ENCODE results near the gene MS4A4E. TPM values are rescaled to one million over a fixed set of nuclear protein-coding genes. Genes with fewer than 3 reads are reported as not detected.

The MS4A4E gene
- total RNA-seq, 1 donor from 2014 or later = not detected

DNA sequence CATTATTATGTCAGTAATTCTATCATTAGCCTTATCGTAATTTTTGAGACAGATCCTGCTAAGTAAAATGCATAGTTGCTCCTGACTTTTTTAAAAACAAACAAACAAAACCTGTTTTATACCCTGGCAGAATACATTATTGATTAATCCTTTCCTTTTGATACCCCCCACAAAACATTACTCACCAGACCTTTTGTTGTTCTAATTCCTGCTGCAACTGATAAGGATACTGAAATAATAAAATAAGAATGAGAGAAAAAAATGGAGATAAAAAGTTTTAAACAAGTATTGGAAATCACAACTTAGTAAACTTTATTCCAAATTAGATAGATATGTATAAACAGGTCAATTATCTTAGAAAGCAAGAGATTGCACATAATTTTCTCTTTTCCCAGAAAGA is 28.6 kb downstream of the MS4A4E start:
- H3K4me3 Mint-ChIP-seq = no peak overlapping the region
- H3K4me1 Mint-ChIP-seq (ENCODE audit: unreplicated experiment) = no peaks in the 10 kb centered on the region
- TF ChIP-seq, protein P1, sequence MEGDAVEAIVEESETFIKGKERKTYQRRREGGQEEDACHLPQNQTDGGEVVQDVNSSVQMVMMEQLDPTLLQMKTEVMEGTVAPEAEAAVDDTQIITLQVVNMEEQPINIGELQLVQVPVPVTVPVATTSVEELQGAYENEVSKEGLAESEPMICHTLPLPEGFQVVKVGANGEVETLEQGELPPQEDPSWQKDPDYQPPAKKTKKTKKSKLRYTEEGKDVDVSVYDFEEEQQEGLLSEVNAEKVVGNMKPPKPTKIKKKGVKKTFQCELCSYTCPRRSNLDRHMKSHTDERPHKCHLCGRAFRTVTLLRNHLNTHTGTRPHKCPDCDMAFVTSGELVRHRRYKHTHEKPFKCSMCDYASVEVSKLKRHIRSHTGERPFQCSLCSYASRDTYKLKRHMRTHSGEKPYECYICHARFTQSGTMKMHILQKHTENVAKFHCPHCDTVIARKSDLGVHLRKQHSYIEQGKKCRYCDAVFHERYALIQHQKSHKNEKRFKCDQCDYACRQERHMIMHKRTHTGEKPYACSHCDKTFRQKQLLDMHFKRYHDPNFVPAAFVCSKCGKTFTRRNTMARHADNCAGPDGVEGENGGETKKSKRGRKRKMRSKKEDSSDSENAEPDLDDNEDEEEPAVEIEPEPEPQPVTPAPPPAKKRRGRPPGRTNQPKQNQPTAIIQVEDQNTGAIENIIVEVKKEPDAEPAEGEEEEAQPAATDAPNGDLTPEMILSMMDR (conservative IDR thresholded peaks at IDR 0.05) = no peak
- no peaks in the 10 kb centered on the region for H3K36me3 Mint-ChIP-seq
- no peak overlapping the region for H3K27ac Mint-ChIP-seq
- H3K27me3 Mint-ChIP-seq = peaks cover 3% of the 10 kb centered on the region
- no peaks in the 10 kb centered on the region for H3K9me3 Mint-ChIP-seq
- DNase-seq (ENCODE audit: extremely low spot score, unreplicated experiment) = no peak

DNA sequence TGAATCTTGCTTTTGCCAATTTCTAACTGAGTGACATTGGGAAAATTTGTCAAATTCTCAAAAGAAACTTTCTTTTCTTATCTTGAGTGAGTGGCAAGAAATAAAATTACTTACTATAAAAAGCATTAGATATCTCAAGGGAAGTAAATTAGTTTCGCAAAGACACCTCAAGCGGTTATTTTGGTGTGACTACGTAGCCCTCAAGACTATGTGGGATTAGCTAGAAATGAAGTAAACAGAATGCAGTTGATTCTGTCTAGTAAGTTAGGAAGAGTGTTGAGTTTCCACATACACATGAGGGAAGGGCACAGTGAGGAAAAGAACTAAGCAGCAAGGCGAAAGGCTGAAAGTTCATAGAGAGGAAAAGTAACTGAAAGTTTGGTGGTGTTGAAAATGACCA is 31.7 kb downstream of the MS4A4E start:
- Mint-ChIP-seq H3K4me1 (ENCODE audit: unreplicated experiment) (no peaks in the 10 kb centered on the region), H3K36me3 (no peaks in the 10 kb centered on the region), H3K9me3 (no peaks in the 10 kb centered on the region), H3K27ac (no peak overlapping the region), H3K4me3 (no peak overlapping the region), H3K27me3 (peaks cover 3% of the 10 kb centered on the region)
- DNase-seq (ENCODE audit: extremely low spot score, unreplicated experiment) = no peak
- TF ChIP-seq, protein P1 (conservative IDR thresholded peaks at IDR 0.05) = no peak

DNA sequence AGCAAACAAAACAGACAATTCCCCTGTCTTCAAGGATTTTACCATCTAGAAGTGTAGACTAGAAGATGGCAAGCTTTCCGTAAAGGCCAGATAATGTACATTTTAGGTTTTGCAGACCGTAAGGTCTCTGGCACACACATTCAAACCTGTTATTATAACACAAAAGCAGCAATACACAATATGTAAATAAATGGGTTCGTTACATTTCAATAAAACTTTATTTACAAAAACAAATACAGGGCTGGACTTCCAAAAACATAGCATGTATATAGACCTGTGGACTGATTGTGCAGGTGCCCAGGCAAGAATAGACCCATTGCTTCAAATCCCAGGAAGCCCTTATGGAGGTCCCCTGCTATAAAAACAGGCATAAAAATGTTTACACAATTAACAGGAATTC is 33.0 kb downstream of the MS4A4E start:
- H3K4me1 Mint-ChIP-seq (ENCODE audit: unreplicated experiment) = no peaks in the 10 kb centered on the region

DNA sequence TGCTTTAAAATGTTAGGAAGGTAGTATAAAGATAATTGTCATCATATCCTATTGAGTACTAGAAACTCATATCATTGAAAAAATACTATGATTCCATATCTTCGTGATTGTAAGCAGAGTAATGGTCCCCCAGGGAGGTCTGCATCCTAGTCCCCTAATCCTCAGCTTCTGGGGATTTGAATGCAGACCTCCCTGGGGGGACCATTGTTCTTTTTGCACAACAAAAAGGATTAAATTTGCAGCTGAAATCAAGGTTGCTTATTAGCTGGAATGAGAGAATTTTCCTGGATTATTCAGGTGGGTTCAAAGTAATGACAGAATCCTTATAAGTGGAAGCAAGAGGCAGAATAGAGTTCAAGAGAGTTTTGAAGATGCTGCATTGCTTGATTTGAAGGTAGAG is 34.0 kb downstream of the MS4A4E start:
- no peaks in the 10 kb centered on the region for H3K36me3 Mint-ChIP-seq
- no peaks in the 10 kb centered on the region for H3K9me3 Mint-ChIP-seq
- no peaks in the 10 kb centered on the region for H3K27me3 Mint-ChIP-seq
- DNase-seq (ENCODE audit: extremely low spot score, unreplicated experiment) = no peak
- no peaks in the 10 kb centered on the region for H3K4me1 Mint-ChIP-seq (ENCODE audit: unreplicated experiment)
- TF ChIP-seq, protein P1 (conservative IDR thresholded peaks at IDR 0.05) = no peak
- H3K27ac Mint-ChIP-seq = no peak overlapping the region
- H3K4me3 Mint-ChIP-seq = no peak overlapping the region

More for the DNA sequence above, 33.0 kb downstream of the MS4A4E start:
- H3K9me3 Mint-ChIP-seq = no peaks in the 10 kb centered on the region
- H3K27me3 Mint-ChIP-seq = no peaks in the 10 kb centered on the region
- H3K36me3 Mint-ChIP-seq = no peaks in the 10 kb centered on the region
- DNase-seq (ENCODE audit: extremely low spot score, unreplicated experiment) = no peak
- H3K4me3 Mint-ChIP-seq = no peak overlapping the region
- TF ChIP-seq, protein P1 (conservative IDR thresholded peaks at IDR 0.05) = no peak
- H3K27ac Mint-ChIP-seq = no peak overlapping the region

DNA sequence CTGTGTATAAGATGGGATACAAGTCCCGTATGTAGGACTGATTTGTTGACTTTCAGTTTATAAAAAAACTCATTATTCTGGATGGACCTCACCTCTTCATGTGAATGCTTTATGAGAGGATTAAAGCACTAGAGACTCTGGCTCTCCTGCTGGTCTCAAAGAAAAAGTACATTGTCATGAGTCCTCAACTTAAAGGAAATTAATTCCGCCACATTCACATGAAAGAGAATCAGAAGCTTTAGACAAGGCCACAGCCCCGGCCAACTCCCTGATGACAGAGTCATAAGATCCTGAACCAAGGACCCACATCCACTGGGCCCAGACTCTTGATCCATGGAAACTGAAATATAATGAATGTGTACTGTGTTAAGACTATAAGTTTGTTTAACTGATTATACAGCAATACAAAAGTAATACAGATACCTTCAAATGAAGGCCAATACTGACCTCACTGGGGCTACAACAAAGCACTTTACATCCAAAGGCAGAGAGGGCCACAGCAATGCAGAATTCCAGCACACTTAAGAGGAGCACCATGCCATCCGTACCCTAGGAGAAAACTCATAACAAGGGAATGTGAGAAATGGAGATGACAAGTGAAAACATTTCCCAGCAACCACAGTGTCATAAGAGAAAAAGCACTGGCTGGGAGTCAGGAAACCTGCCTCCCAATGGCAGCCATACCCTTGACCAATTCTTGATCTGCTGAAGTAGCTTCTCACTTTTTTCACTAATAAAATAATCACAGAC is 34.6 kb downstream of the MS4A4E start:
- Mint-ChIP-seq H3K4me1 (ENCODE audit: unreplicated experiment) (no peaks in the 10 kb centered on the region), H3K27me3 (no peaks in the 10 kb centered on the region), H3K4me3 (no peak overlapping the region), H3K9me3 (no peaks in the 10 kb centered on the region), H3K27ac (no peak overlapping the region), H3K36me3 (no peaks in the 10 kb centered on the region)
- DNase-seq (ENCODE audit: extremely low spot score, unreplicated experiment) = no peak
- TF ChIP-seq, protein P1 (conservative IDR thresholded peaks at IDR 0.05) = no peak
